H7 (cell line): ENCODE results near the gene TMEM30A. TPM values are rescaled to one million over a fixed set of nuclear protein-coding genes. Genes with fewer than 3 reads are reported as not detected.

Experiments used
- DNase-seq: peaks from one replicate; pipeline ENCODE4 v3.0.0; 2012
- H3K27me3 ChIP-seq: 2 replicates; pipeline ENCODE4 v1.6.0; 2011; ENCODE audit warnings: mild to moderate bottlenecking, low read length; ENCODE audit not compliant: control insufficient read depth, insufficient read depth
- H3K36me3 ChIP-seq: replicated peaks from 2 replicates; pipeline ENCODE4 v1.5.1; 2011; ENCODE audit warnings: low read length; ENCODE audit not compliant: control insufficient read depth, insufficient read depth
- H3K4me3 ChIP-seq: 2 replicates; pipeline ENCODE4 v1.5.1; 2011; ENCODE audit warnings: low read depth, mild to moderate bottlenecking, control low read depth, low read length, moderate library complexity; ENCODE audit not compliant: insufficient read depth
- total RNA-seq: library from RNA; depleted of rRNA; stranded (reverse); fragments of >200 nt; shearing (Covaris generic); gene quantifications from 2 replicates; pipeline ENCODE4 v1.2.3, GENCODE V29; 2014

The TMEM30A gene
- total RNA-seq, 1 experiment from 2014 or later, result 33.0 TPM

- H3K27me3 ChIP-seq, result no peaks in the 10 kb centered on the region
Observed at GRCh38 chr6:75223428-75223827, 61.2 kb downstream of the TMEM30A start.

GRCh38 chr6:75222261-75222660 is 62.3 kb downstream of the TMEM30A start:
- Histone ChIP-seq H3K4me3 (no peak overlapping the region), H3K27me3 (no peaks in the 10 kb centered on the region)
- DNase-seq, result no peak

More at GRCh38 chr6:75223428-75223827, 61.2 kb downstream of the TMEM30A start:
- H3K4me3 ChIP-seq, result no peak overlapping the region
- no peaks in the 10 kb centered on the region for H3K36me3 ChIP-seq
- no peak for DNase-seq

DNA sequence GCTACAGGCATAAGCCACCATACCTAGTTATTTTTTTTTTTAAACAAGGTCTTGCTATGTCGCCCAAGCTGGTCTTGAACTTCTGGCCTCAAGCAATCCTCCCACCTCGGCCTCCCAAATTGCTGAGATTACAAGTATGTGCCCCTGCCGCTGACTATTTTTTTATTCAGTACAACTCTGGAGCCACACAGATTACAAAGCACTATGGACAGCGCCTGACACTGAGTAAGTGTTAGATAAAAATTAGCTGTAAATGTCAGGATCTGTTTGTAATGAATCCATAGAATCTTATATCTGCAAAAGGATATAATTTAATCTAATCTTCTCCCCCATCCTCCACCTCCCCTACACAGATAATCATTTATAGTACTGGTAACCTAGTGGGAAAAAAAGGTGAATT is 63.5 kb downstream of the TMEM30A start:
- no peak for DNase-seq
- Histone ChIP-seq H3K27me3 (no peaks in the 10 kb centered on the region), H3K36me3 (no peaks in the 10 kb centered on the region), H3K4me3 (no peak overlapping the region)

More at GRCh38 chr6:75222261-75222660, 62.3 kb downstream of the TMEM30A start:
- no peaks in the 10 kb centered on the region for H3K36me3 ChIP-seq

- no peaks in the 10 kb centered on the region for H3K27me3 ChIP-seq
- H3K36me3 ChIP-seq, result no peaks in the 10 kb centered on the region
- H3K4me3 ChIP-seq, result no peak overlapping the region
- no peak for DNase-seq
Observed at GRCh38 chr6:75220357-75220756, 64.2 kb downstream of the TMEM30A start.

GRCh38 chr6:75219263-75219662 is 65.3 kb downstream of the TMEM30A start:
- Histone ChIP-seq H3K4me3 (no peak overlapping the region), H3K36me3 (no peaks in the 10 kb centered on the region), H3K27me3 (no peaks in the 10 kb centered on the region)
- DNase-seq, result no peak

DNA sequence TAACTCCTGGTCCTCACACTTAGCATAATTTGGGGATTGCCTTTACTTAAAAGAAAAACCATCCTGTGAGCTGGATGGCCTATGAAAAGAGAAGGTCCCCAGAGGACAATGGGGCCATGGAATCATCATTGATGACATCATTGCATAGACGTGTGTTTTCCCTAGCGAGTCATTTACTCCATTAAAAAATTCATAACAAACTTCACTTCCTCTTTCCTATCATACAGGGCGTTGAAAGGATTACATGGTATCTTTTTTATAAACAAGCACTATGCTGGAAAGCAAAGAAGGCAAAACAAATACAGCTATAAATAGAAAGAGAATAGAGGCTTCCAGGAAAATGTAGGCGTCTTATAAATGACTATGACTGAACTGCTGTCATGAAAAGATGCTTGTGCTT is 67.4 kb downstream of the TMEM30A start:
- Histone ChIP-seq H3K36me3 (no peaks in the 10 kb centered on the region), H3K27me3 (no peaks in the 10 kb centered on the region)
- no peak for DNase-seq

GRCh38 chr6:75215291-75215690 is 69.3 kb downstream of the TMEM30A start:
- no peak overlapping the region for H3K4me3 ChIP-seq
- no peaks in the 10 kb centered on the region for H3K36me3 ChIP-seq
- H3K27me3 ChIP-seq, result no peaks in the 10 kb centered on the region
- DNase-seq, result no peak

More for the DNA sequence above, 67.4 kb downstream of the TMEM30A start:
- no peak overlapping the region for H3K4me3 ChIP-seq

- no peaks in the 10 kb centered on the region for H3K36me3 ChIP-seq
- no peak for DNase-seq
- H3K4me3 ChIP-seq, result no peak overlapping the region
- peaks cover 1% of the 10 kb centered on the region for H3K27me3 ChIP-seq
Observed at GRCh38 chr6:75213732-75214131, 70.9 kb downstream of the TMEM30A start.

GRCh38 chr6:75213112-75213511 is 71.5 kb downstream of the TMEM30A start:
- Histone ChIP-seq H3K4me3 (no peak overlapping the region), H3K36me3 (no peaks in the 10 kb centered on the region), H3K27me3 (peaks cover 8% of the 10 kb centered on the region)
- DNase-seq, result no peak

GRCh38 chr6:75211920-75212590 is 72.5 kb downstream of the TMEM30A start:
- H3K27me3 ChIP-seq, result peaks cover 18% of the 10 kb centered on the region
- no peak for DNase-seq
- H3K36me3 ChIP-seq, result no peaks in the 10 kb centered on the region
- no peak overlapping the region for H3K4me3 ChIP-seq

- Histone ChIP-seq H3K27me3 (peaks cover 28% of the 10 kb centered on the region), H3K36me3 (no peaks in the 10 kb centered on the region), H3K4me3 (no peak overlapping the region)
- peak; percentile 24 for DNase-seq
Observed at GRCh38 chr6:75210885-75211739, 73.5 kb downstream of the TMEM30A start.

DNA sequence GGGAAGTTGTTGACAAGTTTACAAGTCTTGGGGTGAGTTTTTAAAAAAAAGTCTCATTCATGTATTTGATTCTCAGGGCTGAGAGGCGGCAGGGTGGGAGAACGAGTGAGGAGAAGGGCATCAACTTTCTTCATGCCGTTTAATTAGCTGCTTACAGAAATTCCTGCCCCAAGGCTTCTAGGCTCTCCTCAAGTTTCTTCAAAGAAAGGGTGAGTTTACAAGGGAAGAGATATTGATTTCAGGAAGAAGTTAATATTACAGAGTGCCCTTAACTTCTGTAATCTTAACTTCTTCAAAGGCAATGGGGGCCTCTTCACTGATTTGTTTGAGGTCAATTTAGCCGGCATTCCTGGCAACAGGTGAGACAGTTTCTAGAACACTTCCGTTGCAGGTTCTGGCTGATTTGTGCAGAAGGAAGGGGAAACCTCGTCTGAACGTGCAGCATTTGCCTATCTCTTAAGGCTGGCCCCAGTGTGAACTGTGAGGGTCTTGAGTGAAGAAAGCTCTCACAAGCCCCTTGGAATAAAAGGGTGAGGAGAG is 75.3 kb downstream of the TMEM30A start:
- Histone ChIP-seq H3K4me3 (no peak overlapping the region), H3K27me3 (peaks cover 46% of the 10 kb centered on the region), H3K36me3 (no peaks in the 10 kb centered on the region)
- no peak for DNase-seq

GRCh38 chr6:75208298-75209183 is 76.1 kb downstream of the TMEM30A start:
- Histone ChIP-seq H3K36me3 (no peaks in the 10 kb centered on the region), H3K4me3 (peak overlapping the region; percentile 61), H3K27me3 (peaks cover 53% of the 10 kb centered on the region)
- DNase-seq, result peak; percentile 64
